ENCODE measurements around the gene MORN3.

DNA sequence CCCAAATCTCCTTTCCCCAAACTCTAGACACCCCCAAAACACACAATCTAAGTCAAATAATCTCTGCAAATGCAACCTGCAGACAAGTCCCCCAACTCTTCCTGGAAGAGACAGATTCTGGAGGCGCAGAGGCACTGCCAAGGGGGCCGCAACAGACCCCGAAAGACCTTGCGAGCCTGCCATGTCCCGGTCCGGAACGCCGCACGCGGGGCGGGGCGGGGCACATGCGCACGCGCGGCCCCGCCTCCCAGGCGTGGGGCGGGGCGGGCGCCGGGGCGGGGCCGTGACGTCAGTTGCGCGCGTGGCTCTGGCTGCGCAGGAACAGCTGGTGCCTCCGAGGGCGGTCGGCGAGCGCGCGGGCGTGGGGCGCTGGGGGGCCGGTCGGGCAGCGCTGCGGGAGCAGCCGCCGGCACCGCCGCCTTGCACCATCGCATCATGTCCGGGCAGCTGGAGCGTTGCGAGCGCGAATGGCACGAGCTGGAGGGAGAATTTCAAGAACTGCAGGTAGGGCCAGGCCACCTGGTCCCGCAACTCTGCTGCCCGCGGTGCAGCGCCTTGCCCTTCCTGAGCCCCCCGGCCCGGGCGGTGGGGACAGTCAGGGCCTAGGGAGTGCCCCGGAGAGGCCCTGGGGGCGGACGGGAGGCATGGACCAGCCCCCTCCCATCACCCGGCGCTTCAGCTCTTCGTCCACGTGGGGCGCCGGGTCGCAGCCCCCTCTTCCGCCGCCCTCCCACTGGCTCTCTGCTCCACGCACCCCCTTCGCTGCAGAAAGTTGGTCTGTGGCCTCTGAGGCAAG, 43.2 kb upstream of the MORN3 start, which contains the start of gene TMEM120B:
- TF ChIP-seq, protein P1, sequence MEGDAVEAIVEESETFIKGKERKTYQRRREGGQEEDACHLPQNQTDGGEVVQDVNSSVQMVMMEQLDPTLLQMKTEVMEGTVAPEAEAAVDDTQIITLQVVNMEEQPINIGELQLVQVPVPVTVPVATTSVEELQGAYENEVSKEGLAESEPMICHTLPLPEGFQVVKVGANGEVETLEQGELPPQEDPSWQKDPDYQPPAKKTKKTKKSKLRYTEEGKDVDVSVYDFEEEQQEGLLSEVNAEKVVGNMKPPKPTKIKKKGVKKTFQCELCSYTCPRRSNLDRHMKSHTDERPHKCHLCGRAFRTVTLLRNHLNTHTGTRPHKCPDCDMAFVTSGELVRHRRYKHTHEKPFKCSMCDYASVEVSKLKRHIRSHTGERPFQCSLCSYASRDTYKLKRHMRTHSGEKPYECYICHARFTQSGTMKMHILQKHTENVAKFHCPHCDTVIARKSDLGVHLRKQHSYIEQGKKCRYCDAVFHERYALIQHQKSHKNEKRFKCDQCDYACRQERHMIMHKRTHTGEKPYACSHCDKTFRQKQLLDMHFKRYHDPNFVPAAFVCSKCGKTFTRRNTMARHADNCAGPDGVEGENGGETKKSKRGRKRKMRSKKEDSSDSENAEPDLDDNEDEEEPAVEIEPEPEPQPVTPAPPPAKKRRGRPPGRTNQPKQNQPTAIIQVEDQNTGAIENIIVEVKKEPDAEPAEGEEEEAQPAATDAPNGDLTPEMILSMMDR (IDR thresholded peaks at IDR 0.05 in 2 of 3, conservative IDR thresholded peaks at IDR 0.05 in 1 of 3; ENCODE audit: borderline replicate concordance in 1 of 3, insufficient read depth in 1 of 3, low read depth in 2 of 3, low read length in 2 of 3): peak in 2 of 3 experiments; percentile 8 to 26; a peak in 2 of 6 replicates
- TF ChIP-seq CEBPB (IDR thresholded peaks at IDR 0.05; ENCODE audit: low read depth) (no peak), EZH2phosphoT487 (IDR thresholded peaks at IDR 0.05; ENCODE audit: borderline replicate concordance) (no peak), POLR2A (IDR thresholded peaks at IDR 0.05; ENCODE audit: borderline replicate concordance, extremely low read depth, insufficient read depth, insufficient read length) (peak; percentile 74), EGR1 (IDR thresholded peaks at IDR 0.05; ENCODE audit: low read depth) (no peak), EZH2 (IDR thresholded peaks at IDR 0.05) (no peak), SRF (IDR thresholded peaks at IDR 0.05; ENCODE audit: low read depth) (no peak)
- TF ChIP-seq, protein P2, sequence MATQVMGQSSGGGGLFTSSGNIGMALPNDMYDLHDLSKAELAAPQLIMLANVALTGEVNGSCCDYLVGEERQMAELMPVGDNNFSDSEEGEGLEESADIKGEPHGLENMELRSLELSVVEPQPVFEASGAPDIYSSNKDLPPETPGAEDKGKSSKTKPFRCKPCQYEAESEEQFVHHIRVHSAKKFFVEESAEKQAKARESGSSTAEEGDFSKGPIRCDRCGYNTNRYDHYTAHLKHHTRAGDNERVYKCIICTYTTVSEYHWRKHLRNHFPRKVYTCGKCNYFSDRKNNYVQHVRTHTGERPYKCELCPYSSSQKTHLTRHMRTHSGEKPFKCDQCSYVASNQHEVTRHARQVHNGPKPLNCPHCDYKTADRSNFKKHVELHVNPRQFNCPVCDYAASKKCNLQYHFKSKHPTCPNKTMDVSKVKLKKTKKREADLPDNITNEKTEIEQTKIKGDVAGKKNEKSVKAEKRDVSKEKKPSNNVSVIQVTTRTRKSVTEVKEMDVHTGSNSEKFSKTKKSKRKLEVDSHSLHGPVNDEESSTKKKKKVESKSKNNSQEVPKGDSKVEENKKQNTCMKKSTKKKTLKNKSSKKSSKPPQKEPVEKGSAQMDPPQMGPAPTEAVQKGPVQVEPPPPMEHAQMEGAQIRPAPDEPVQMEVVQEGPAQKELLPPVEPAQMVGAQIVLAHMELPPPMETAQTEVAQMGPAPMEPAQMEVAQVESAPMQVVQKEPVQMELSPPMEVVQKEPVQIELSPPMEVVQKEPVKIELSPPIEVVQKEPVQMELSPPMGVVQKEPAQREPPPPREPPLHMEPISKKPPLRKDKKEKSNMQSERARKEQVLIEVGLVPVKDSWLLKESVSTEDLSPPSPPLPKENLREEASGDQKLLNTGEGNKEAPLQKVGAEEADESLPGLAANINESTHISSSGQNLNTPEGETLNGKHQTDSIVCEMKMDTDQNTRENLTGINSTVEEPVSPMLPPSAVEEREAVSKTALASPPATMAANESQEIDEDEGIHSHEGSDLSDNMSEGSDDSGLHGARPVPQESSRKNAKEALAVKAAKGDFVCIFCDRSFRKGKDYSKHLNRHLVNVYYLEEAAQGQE (IDR thresholded peaks at IDR 0.05; ENCODE audit: low read depth): no peak
- TF ChIP-seq, protein P3, sequence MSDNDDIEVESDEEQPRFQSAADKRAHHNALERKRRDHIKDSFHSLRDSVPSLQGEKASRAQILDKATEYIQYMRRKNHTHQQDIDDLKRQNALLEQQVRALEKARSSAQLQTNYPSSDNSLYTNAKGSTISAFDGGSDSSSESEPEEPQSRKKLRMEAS (IDR thresholded peaks at IDR 0.05): peak; percentile 51; the same call in 1 of the 2 replicates
